NCI-H2107 treated with DMSO at 0.1 percent for 48 hours (cell line): ENCODE results near the gene RNF217.

ENCODE experiments used
- DNase-seq: peaks from one replicate; lab custom pipeline; 2025; ENCODE audit not compliant: unreplicated experiment; lab: John Stamatoyannopoulos, UW

Gene RNF217

DNA sequence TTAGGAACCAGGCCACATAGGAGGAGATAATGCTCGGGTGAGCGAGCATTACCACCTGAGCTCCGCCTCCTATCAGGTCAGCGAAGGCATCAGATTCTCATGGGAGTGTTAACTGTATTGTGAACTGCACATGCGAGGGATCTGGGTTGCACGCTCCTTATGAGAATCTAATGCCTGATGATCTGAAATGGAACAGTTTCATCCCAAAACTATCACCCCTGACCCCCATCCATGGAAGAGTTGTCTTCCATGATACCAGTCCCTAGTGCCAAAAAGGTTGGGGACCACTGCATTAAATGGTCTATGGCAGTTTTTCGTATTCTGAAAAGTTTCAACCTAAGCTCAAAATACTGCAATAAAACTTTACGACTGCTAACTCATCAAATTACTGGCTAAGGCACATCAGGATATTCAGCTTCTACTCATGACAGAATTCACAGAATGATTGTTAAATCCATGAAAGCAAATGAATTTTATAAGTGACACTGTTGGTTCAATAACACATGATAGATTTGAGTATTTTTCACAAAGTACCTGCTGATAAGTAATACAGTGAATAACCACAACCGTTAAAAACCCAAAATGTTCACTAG, 25.9 kb downstream of the RNF217 start:
- no peak for DNase-seq

DNA sequence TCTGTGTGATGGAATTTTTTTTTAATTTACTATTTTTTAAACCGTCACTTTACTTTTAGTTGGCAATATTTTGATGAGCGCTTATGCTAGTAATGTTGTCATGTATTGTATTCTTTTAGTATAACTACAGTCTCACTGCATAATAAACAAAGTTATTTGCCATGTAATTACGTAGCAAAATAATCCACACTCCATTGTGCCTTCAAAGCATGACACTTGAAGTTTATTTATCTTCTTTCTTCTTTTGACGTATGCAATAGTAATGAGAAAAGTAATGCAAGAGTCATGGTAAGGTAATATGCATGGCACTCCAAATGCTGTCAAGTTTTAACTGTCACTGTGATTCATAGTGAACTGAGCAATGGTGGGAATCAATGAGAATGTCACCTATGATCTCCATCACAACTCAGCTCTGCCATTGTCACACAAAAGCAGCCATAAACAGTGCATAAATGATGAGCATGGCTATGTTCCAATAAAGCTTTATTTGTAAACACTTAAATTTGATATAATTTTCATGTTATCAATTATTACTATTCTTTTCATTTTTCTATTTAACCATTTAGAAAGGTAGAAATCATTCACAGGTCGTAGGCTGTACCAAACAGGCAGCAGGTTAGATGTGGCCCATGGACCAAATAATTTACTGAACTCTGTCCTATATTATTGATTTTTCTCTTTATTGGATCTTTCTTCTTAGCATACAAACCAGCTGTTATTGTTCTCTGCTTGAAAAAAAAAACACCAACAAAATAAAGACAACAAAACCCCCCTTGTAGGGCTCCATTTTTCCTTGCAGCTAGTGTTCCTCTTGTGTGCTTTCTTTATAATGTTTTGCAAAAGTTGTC, 27.1 kb downstream of the RNF217 start:
- DNase-seq, result no peak

DNA sequence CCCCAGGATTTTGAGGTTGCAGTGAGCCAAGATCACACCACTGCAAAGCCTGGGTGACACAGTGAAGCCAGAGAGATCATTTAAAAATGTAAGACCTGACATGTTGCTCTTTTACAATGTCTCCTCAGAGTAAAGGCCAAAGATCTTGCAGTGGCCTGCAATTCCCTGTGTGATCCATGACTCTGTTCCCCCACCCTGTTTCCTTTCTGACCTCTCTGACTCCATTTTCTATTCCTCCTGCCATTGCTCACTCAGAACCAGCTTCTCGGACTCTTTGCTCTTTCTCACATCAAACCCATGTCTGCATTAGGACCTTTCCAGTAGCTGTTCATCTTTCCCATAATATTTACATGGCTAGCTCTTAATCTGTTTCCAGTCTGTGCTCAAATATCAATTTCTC, 28.8 kb downstream of the RNF217 start:
- no peak for DNase-seq

DNA sequence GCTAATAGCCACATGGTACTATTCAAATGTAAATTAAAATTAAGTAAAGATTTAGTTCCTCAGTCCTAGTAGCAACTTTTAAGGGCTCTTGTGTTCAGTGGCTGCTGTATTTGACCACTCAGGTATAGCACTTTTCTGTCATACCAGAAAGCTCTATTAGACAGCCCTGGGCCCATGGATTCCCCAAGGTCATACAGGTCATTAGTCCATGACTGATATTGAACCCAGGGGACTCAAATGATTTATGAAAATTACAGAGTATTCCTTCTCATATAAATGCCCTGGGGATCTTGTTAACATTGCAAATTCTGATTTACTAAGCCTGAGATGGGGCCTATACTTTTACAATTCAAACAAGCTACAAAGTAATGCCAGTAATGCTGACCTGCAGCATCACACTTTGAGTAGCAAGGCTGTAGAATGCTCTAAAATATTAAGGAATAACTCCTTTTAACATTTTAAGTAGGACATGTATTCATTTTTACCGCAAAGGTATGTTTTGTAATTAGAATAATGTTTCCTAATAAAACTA, 29.6 kb downstream of the RNF217 start:
- no peak for DNase-seq

DNA sequence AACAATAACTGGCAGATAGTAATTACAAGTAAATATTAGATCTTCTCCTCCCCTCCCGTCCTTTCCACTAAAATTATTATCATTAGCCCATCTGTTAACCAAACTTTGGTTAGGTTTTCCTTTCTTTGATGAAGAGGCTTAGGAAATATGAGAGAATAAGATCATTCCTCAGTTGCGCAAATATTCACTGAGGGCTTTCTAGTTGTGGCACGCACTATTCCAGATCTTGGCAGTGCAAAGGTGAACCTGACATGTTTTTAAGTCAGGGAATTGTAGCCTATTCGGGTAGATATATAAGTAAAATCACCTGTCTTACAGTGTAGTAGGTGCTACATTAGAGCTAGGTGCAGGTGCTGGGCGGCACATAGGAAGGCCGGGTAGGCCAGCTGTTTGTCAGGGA, 31.1 kb downstream of the RNF217 start:
- DNase-seq, result no peak

DNA sequence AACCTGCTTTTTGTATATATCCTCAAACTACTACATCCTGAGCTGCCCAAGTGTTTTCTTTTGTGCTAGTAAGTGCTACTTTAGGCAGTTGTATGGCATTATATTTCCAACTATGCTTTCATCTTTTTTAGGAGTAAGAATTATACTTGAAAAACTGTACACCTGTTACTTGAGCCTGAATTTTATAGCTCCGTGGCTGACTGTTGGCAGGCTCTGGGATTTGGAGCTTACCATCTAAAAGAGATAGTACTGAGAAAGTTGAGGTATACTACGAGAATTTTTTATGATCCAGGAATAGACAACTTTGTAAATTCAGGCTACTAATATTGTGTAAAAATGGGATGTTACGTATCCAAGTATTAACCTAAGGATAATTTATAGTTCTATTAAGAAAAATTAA, 32.4 kb downstream of the RNF217 start:
- peak; percentile 39 for DNase-seq

DNA sequence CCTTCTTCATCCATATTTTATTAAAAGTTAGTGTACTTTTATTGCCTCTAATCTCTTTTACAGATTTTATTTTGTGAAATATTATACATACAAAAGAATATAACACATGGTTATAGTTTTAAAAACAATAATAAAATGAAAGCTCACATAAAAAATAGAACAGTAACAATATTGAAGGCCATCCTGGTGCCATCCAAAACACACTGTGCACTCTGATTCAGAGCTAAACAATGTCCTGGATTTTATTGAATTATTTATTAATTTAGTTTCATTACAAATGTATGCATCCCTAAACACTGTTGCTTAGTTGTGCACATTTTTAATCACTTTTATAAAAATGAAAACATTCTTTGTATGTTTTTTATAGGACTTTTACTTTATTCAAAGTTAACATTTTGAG, 32.9 kb downstream of the RNF217 start:
- no peak for DNase-seq

DNA sequence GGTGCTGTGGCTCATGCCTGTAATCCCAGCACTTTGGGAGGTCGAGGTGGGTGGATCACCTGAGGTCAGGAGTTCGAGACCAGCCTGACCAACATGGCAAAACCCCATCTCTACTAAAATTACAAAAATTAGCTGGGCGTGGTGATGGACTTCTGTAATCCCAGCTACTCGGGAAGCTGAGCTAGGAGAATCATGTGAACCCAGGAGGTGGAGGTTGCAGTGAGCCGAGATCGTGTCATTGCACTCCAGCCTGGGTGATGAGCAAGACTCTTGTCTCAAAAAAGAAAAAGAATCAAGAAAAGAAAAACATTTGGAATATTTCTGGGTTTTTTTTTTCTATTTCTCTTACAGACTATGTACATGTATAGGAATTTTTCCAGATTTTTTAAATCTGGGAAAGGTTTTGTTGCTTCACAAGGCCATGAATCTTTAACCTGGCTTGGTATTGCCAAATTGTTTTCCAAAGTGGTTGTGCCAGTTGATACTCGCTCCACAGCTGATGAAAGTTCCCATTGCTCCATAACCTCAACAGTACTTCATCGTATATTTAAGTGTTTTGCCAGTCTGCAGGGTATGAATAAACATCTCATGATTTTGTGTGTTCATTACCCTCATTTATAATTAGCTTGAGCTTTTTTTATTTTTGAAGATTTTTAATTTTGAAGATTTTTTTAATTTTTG, 33.5 kb downstream of the RNF217 start:
- no peak for DNase-seq

DNA sequence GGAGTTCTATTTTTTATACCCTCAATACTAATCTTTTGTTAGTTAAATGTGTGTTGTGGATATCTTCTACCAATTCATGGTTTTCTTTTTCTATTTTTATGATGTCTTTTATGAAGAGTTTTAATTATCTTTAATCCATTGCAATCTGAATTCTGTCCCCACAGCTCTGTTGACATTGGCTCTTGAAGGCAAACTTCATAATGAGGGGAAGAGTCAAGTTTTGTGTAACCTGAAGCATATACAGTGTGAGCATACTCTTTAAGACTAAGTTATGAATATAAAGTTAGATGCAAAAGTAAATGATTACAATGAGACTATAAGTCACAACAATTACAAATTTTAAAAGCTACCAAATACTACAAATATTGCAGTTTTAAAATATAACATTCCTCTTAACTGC, 34.2 kb downstream of the RNF217 start:
- no peak for DNase-seq

DNA sequence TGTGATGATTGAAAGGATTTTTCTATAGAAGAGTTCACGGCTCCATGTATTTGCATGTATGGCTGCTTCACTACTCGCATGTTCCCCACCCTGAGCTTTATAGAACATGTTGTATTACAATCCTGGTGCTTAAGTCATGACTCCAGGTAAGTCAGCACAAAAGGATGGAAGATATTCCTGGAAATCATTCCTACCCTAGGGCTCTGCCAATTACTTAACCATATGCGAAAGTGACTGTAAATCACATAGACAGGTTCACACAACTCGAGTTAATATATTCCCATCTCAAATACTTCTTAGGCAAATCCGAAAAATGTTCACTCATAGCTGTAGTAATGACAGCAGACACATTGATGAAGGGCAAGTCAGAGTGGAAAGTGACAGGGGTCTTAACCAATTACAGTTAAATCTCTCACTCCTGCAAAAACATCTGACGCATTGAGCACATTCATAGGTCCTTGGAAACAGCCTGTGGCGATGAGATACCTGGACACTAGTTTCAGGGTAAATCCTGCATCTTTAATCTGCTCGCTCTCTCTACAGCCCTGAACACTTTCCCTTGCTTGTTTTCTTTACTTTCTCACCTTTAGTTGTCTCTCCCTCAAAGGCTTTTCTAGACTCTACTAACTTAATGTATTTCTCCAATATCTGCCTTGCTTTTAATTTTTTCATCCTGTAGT, 35.1 kb downstream of the RNF217 start:
- DNase-seq, result no peak

DNA sequence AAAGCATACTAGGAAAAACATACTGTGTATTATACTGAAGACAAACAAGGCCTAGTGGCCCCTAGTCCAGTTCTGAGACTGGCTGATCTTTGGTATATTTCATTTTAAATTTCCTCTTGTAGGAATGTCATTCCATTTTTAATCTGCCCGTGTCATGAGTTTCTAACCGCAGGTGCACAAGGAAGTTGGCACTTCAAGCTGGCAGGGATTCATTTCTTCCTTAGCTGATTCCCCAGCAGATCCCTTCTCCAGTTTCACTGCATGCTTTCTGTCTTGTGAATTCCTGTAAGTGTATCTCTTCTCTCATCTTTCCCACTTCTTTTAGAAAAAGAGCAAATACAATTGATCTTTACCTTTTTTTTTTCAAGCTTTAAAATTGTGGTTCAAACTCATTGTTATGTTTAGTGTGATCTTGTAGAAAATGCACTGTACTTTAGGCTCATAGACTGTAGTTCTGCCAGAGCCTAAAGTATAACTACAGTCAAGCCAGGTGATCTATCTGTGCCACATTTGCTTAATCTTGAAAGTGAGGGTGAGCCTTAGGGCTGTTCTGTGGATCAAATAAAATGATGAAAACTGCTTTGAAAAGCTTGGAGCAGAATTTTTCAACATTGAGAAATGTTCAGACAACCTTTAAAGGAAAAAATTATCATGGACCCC, 37.0 kb downstream of the RNF217 start:
- peak; percentile 48 for DNase-seq

DNA sequence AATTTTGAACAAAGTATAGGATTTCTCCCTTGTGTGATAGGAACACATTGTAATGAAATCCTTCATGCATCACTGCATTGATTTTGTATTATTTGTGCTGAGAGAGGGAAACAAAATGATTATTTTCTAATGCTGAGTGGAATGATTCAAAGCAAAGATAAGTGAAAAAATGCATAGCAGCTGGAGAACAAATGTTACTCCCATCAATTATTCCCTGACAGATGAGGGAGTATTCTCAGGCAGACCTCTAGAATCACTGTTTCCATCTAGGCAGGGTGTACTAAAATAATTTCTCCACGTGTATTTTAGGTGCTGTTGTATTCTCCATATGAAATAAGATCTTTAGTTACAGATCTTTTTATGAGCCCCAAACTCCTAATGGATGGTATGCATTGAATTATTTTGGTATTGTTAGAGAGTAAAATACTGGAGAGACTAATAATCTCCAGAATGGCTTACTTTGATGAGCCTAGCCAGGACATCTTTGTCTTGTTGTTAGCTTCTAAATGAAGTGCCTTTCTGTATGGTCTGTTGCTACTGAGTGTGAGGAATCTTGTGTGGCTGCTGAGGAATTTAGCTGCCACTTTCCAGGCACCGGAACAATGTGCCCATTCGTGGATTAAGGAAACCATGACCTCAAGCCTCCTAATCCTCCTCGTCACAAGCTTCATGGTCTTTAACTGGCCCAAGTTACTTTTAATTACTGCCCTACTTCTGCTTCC, 39.6 kb downstream of the RNF217 start:
- no peak for DNase-seq

DNA sequence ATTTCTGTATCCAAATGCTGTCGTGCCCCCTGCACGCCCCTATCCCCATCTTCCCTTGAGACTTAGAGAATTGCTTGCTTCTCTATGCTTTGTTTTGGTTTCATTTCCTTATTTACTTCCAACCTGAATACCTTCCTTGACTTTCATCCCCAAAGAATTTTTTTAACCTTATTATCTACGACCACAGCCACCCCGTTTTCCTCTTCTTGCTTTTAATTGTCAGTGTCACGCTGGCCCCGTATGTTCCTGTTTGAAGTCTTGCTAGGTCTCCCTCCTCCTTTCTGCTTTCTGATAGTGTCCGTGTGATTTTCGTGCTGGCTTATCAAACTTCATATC, 40.1 kb downstream of the RNF217 start:
- DNase-seq, result no peak

DNA sequence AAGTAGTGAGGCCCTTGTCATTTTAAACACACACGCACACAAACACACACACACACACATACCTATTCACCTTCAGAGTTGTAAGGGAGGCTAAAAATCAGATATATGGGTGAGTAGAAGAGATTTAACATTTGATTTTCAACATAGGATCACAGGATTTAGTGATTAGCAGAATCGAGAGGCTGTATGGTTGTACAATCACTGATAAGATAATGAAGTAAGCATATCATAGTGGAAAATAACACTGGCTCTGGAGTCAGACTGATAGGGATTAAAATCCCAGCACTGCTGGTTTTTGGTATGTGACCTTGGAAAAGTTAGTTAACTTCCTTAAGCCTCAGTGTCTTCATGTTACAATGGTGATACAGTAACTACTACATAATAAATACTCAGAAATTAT, 40.8 kb downstream of the RNF217 start:
- DNase-seq, result no peak

DNA sequence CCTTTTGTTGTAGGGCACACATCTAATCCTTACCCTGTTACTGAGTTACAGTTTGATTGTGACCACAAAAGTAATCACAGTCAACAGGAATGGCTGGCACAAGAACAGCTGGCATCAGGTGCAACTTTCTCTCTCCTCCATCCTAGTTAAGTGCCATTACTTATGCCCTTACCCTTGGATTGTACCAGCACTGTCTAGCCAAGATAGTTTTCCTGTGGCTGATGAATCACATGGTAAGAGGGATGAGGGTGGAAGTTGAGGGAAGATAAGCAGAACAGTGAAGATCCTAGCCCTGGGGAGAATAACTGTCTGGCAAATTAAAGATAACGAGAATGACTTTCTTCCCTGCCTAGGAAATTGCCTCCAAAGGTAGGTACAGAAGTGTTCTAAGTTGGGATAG, 42.0 kb downstream of the RNF217 start:
- peak; percentile 11 for DNase-seq

DNA sequence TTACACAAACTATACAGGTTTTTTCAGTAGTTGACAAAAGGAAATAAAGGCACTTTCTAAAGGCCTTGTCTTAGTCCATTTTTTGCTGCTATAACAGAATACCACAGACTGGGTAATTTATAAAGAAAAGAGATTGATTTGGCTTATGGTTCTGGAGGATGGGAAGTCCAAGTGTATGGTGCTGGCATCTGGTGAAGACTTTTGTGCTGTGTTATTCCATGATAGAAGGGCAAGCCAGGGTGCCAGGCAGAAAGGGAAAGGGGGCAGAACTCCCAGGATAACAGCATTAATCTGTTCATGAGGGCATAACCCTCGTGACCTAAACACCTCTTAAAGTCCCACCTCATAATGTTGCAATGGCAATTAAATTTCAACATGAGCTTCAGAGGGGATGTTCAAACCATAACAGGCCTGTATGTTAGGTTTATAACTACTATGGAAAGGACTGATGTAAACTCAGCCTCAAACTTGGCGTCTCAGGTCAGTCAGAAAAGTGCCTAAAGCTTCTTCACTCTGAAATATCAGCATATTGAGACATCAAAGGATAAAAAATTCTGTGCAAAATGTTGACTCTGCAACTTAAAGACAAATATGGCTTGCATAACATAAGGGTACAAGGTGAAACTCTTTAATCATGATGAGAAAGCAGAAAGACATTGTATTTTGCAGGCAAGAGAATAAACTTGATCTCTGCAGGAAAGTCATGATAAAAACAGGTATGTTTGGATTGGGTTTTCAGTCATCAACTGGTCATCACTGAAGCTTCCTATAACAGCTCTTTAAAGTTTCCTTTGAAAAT, 42.8 kb downstream of the RNF217 start:
- DNase-seq, result no peak

DNA sequence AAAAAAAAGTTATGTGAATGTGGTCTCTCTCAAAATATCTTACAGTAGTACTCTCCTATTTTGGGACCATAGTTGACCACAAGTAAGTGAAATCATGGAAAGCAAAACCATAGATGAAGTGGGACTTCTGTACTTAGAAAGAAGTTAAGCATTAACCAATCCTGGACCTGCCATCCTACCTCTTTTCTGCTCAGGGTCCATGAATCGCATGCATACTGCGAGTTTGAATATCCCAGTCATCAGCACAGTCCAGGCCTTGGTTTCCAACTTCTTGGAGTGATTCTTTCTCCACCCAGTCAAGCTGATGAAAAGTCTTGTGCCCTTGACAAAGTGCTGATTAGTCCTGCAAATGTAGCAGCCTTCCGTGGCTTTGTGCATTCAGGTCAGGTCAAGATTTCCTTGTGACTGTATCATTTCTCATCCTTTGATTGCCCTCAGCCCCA, 46.0 kb downstream of the RNF217 start:
- no peak for DNase-seq

DNA sequence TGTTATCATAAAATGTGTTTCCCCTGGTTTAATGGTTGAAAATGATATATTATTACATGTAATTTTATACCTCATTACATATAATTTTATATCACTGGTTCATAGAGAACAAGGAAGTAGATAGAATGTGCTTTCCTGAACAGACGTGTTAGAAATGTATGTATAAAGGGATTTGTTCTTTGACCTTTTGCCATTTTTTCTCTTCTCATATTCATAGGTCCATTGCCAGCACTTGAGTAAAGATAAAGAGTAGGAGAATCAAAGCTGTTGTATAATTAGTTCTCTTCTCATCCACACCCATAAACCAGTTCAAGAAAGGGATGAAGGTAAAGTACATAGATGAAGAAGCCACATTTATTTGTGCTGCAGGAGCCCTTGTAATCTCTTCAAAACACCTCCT, 46.7 kb downstream of the RNF217 start:
- DNase-seq, result no peak

DNA sequence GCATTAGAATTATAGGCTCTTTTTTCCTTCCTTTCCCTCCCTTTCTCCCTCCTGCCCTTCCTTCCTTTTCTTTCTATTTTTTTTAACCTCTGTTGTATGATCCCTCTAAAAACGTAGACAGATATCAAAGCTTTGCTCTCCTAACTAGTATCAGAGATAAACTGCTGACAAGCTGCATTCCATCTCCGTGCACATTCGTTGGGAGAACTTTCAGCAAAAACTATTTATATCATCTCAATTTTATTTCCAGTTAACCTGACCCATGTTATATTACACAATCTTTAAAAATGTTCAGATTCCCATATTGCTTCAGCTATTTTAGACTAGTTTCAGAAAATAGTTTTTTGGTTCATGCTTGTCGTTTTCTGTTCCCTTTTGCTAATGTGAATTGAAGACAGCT, 47.3 kb downstream of the RNF217 start:
- no peak for DNase-seq
